ENCODE measurements around the gene GTF3C5. TPM values are rescaled to one million over a fixed set of nuclear protein-coding genes. Genes with fewer than 3 reads are reported as not detected.
"Not testable (repeated sequence)": the region's sequence is repeated elsewhere in the genome, so short reads cannot be mapped to it uniquely, and the experiment has no call there.

The GTF3C5 gene
- total RNA-seq, 1 donor from 2014 or later = 32.3 TPM

DNA sequence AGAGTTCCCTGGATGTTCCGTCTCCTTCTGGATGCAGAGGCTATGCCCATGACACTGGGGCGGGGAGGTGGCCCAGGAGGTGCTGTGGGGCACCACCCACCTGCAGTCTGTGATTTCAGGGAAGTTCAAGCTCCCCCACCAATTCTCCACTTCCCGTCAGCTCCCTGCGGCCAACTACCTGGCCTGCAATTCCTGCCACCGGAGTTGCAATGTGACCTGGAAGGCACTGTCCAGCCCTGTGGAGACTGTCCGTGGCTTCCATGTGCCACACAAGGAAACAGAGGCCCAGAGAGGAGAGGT is 35.7 kb upstream of the GTF3C5 start:
- DNase-seq (ENCODE audit: low spot score) = no peak

DNA sequence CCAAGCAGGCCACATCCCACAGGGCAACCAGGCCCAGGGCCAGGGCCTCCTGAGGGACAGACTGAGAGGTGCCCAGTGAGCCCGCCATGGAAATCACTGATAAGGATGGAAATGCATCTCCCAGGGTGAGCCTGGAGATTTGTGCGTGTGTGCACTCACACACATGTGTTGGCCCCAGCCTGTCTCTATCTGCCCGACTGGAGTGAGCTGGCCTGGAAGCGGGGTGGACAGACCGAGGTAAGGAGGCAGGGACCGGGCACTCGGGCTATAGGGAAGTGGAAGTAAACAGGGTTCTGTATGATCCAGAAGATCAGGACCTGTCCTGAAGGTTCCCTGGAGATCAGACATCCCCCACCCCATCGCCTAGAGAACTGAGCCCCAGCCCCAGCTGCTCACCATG is 34.9 kb upstream of the GTF3C5 start:
- no peak for DNase-seq (ENCODE audit: low spot score)

DNA sequence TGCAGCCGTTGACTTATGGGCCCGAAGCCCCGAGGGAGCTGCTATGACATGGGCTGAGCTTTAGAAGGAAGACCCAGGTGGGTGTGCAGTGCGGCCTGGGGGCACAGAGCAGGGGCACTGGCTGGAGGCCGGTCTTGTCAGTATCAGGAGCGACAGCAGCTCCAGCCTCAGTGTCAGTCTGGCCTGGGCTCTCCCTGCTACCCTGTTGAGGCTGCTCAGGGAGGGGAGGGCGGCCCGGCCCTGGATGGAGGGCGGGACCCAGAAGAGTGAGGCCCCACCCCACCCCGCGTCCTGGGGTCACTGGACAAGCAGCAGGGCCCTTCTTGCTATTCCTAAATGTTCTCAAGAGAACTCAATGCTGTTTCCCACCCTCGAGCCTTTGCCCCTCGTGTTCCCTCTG is 34.3 kb upstream of the GTF3C5 start:
- no peak for DNase-seq (ENCODE audit: low spot score)

DNA sequence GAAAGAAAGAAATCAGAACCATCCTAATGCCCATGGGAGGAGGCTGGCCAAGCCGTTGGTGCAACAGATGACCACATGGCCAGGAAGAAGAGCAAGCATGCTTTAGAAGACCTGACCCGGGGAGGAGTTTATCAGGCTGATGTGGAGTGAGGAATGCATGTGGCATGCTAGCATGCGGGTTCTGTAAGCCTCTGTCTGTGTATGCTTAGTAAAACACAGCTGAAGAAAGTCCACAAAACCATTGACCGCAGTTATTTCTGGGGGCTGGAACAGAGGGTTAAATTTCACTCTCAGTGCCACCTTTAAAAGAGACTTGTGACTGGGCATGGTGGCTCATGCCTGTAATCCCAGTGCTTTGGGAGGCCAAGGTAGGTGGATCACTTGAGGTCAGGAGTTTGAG is 33.2 kb upstream of the GTF3C5 start:
- DNase-seq (ENCODE audit: low spot score) = no peak

DNA sequence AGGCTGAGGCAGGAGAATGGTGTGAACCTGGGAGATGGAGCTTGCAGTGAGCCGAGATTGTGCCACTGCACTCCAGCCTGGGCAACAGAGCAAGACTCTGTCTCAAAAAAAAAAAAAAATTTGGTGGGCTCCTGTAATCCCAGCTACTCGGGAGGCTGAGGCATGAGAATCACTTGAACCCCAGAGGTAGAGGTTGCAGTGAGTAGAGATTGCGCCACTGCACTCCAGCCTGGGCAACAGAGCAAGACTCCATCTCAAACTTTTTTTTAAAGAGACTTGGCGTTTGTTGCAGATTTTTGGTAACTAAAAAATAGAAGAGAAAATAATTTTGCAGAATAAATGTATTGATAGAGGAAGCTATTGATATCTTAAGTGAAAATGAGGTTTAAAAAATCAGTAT is 32.6 kb upstream of the GTF3C5 start:
- not testable (repeated sequence) for DNase-seq (ENCODE audit: low spot score)

DNA sequence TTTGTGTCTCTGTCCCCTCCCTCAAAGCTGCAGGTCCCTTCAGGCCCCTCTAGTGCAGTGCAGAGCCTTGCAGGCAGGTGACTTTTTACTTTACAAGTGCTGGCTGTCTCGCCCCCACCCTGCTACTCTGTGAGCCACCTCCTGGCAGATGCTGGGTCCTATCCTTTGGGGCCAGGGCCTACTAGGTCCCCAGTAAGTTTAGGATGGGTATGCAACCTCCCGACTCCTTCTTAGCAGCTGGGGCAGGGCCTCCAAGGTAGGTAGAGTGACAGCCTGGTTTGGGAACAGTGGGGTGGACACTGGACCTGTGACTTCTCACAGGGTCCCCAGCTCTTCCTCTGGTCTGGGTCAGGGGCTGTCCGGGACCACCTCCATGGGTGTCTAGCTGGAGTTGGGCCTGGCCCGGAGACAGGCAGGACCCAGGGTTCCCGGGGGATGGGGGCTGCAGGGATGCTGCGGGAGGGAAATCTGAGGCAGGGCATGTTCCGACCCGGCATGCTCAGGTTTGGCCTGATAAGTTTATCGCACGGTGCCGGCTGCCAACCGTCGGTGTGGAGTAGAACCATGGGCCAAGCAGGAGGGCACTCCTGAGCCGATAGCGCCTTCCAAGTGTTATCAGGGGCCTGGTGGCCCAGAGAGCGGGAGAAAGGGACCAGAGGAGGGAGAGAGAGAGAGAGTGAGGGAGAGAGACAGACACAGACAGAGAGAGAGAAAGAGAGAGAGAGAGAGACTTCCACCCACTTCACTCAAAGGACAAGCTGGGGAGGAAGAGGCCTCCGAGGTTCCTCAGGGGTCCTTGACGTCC is 31.8 kb upstream of the GTF3C5 start:
- DNase-seq (ENCODE audit: low spot score) = no peak

DNA sequence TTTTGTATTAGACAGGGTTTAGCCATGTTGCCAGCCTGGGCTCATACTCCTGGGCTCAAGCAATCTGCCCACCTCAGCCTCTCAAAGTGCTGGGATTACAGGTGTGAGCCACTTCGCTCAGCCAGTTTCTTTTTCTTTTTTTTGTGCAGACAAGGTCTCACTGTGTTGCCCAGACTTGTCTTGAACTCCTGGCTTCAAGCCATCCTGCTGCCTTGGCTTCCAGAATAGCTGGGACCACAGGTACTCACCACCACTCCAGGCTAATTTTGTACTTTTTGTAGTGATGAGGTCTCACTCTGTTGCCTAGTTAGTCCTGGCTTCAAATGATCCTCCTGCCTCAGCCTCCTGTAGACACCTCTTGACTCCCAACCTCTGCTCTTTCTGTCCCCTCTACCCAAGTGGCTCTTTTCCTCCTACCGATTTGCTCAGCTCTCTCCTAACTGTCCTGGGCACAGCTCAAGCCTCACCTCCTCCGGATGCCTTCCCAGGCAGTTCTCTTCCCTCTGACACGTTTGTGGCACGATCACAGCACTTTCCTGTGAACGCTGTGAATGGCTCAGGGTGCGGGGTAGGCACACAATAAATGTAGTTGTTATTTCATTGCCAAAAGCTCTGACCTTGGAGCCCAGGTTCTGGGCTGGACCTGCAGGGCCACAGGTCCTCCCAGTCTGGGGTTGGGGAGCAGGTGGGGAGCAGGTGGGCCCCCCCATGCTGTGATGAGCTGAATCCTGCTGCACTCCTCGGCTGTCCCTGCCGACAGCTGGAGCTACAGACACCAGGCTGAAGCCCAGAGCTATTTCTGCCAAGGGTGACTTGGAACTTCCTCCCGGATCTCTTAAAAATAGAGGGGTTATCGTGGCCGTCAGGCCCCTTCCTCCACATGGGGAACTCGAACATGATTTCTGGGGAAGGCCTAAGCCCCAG is 28.4 kb upstream of the GTF3C5 start:
- no peak for DNase-seq (ENCODE audit: low spot score)

DNA sequence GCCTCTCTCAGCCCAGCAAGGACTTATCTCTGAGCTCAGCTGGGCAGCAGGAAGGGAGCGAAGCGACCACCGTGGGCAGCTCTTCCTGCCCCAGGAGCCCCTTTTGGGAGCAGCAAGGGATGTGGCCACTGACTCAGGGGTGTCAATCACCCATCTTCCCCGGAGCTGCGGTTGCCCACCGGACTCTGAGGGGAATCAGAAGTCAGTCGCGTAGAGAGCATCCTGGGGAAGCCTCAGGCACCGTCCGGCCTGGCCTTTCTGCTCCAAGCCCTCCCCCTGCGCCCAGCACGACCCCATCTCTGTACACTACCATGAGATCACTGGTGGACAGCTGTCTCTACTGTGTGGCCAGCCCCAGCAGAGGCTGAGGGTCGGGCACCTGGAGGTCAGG is 27.7 kb upstream of the GTF3C5 start:
- no peak for DNase-seq (ENCODE audit: low spot score)

DNA sequence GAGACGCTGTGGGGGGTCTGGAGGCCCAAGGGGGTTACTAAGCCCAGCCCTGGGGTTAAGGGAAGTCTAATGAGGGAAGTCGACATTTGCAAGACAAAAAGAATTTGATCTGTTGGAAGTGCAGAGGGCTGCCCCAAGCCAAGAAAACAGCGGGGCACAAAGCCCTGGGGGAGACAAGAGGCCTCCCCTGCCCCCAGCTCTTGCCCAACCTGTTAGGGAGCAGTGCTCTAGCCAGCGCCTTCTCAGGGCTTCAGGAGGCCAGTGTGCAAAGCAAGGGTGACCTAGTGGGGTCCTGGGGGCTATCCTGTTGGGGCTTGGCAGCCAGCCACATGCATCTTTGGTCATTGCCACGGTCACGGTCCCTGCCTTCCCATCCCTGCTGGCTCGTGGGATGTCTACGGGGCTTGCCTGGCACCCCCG is 27.1 kb upstream of the GTF3C5 start:
- no peak for DNase-seq (ENCODE audit: low spot score)

DNA sequence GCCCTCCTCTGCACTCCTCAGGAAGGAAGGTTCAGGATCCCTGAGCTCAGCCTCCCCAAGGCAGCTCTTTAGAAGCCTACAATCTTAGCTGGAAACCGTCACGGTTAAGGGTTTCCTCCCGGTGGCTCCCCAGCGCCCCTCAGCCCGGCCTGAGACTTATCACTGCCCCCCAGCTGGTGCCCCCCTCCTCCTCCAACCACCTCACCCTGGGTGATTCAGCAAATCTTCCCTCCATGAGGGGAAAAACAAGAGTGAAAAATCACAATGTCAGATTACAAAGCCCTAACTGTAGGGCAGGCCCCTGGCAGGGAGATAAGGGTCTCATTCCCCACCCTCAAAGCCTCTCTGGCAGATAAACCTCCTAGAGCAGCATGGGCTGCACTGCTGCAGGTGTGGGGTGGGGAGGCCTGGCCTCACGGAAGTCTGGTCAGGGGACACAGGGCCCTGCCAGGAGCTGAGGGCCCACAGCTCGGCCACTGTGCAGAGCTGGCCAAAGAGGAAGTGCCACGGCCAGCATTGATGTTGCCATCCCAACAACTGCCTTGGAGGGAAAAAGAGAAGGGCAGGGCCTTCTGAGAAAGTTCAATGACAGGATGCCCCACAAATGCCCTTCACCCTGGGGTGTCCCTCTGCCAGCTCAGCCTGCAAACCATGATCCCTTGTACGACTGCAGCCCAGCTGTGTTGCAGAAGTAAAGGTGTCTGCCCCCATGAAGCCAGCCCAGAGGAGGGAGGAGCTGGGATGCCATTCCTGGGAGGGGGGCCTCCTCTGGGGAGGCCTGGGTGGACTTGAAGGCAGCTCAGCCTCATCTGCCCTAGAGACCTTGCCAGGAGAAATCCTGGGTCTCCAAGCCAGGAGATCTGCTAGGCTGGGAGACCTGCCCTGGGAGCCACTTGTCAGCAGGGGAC is 26.5 kb upstream of the GTF3C5 start:
- no peak for DNase-seq (ENCODE audit: low spot score)

DNA sequence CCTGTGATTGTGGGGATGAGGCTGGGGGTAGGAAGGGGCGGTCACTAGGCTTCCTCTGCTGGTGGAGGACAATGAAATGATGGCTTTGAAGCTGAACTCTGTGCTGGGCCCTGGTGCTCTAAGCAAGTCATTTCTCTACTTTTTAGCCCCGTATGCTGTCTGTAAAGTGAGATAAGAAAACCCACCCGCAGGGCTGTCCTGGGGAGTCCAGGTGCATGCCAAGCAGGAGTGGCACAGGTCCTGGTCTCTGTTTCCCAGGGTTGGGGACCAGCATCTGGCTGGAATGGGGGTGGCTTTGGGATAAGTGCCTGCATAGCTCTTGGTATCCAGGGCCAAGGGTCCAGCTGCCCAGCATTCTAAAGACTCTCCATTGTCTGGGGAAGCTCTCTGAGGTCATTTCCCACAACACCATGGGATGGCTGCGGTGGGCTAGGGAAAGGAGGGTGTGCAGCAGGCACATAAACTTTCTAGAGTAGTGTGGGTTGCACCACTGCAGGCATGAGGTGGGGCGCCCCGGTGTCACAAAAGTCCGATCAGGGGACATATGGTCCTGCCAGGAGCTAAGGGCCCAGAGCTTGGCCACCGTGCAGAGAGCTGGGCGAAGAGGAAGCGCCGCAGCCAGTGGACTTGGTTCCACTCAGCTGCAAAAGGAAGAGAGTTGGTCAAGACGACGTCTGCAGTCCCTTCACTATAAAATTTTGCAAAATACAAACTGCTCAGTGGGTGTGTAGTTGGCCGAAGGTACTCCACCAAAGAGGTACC is 25.6 kb upstream of the GTF3C5 start:
- no peak for DNase-seq (ENCODE audit: low spot score)

DNA sequence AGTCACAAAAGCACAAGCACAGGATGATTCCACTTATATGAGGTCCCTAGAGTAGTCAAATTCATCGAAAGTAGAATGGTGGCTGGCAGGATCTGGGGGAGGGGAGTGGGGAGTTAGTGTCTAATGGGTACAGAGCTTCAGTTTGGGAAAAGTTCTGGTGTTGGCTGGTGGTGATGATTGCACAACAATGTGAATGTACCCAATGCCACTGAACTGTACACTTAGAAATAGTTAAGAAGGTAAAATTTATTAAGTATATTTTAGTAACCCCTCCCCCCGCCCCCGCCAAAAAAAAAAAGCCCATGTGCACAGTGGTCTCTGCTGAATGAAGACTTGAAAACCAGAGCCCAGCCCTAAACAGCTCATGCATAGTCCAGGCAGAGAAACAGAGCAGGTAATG is 24.8 kb upstream of the GTF3C5 start:
- no peak for DNase-seq (ENCODE audit: low spot score)

DNA sequence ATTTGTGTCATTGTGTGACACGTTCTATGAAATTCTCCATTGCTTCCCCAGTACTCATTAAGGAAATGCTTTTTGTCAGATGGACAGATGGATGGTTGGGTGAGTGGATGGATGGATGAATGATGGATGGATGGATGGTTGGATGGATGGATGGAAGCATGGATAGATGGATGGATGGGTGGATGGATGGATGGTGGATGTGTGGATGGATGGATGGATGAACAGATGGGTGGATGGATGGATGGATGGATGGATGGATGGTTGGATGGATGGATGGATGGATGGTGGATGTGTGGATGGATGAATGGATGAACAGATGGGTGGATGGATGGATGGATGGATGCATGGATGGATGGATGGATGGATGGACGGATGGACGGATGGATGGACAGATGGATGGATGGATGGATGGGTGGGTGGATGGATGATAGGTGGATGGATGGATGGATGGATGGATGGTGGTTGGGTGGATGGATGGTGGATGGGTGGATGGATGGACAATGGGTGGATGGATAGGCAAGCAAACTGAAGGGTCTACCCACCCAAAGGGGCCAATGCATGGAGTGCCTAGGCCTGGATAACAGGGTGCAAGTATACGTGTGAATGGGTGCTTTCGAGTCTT is 24.0 kb upstream of the GTF3C5 start:
- DNase-seq (ENCODE audit: low spot score) = no peak

DNA sequence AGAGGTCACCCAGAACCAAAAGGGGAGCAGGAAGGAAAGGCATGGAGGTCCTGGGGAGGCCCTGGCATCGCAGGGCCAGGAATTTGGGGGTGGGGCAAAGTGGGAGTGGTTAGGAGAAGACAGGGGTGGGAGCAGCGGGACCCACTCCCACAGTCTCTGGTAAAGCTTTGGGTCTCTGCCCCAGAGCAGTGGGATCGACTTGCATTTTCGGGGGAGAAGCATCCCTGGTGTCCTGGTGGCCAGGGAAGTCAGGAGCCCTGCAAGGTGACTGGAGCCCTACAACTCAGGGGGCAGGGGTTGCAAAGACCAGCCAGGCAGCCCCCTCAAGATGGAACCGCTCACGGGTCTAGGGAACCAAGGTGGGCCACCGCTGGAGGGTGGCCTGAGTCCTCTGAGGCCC is 22.4 kb upstream of the GTF3C5 start:
- DNase-seq (ENCODE audit: low spot score) = no peak

DNA sequence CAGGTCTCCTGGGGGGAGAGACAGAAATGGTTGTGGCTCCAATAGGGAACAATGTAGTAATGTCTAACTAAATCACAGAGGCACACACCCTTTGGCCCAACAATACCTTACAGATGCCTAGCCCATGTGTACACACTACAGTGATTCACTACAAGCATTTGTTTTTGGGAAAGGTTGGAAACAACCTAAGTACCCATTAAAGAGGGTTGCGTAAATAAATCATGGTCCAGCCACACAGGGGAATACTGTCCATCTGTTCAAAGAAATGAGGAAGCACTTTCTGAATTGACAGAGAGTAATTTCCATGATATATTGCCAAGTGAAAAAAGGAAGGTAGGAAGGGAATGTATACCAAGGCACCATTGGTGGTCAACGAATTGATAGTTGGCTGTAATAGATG is 22.0 kb upstream of the GTF3C5 start:
- DNase-seq (ENCODE audit: low spot score) = no peak

DNA sequence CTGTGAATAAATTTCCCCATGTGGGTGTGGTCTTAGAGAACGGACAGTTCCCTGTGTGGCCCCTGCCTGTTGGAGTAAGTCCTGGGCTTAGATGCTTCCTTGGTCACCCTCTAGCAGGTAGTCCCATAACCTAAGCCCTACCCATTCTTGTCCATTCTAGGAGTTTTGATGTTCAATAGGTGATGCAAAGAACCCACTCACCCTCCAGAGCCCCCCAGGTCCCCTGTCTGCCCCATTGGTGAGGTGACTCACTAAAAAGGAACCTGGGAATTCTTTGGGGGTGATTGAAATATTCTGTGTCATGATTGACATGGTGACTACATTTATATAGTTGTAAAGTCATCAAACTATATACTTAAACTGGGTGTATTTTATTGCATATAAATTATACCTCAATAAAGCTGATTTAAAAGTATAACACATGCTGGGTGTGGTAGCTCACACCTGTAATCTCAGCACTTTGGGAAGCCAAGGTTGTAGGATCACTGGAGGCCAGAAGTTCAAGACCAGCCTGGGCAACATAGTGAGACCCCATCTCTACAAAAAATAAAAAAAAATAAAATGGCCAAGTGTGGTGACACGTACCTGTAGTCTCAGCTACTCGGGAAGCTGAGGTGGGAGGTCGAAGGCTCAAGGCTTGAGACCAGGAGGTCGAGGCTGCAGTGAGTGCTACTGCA is 20.8 kb upstream of the GTF3C5 start:
- DNase-seq (ENCODE audit: low spot score) = no peak

DNA sequence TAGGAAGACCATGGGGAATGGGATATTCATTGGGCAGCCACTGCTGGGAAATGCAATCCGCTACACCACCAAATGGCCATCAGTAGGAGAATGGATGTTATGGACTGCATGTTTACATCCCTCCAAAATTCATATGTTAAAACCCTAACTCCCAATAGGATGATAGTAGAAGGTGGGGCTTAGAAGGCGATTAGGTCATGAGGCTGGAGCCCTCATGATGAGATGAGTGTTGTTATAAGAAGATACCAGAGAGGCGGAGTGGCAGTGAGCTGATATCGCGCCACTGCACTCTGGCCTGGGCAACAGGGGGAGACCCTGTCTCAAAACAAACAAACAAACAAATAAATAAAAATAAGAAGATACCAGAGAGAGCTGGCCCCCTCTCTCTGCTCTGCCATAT is 16.1 kb upstream of the GTF3C5 start:
- DNase-seq (ENCODE audit: low spot score) = no peak

DNA sequence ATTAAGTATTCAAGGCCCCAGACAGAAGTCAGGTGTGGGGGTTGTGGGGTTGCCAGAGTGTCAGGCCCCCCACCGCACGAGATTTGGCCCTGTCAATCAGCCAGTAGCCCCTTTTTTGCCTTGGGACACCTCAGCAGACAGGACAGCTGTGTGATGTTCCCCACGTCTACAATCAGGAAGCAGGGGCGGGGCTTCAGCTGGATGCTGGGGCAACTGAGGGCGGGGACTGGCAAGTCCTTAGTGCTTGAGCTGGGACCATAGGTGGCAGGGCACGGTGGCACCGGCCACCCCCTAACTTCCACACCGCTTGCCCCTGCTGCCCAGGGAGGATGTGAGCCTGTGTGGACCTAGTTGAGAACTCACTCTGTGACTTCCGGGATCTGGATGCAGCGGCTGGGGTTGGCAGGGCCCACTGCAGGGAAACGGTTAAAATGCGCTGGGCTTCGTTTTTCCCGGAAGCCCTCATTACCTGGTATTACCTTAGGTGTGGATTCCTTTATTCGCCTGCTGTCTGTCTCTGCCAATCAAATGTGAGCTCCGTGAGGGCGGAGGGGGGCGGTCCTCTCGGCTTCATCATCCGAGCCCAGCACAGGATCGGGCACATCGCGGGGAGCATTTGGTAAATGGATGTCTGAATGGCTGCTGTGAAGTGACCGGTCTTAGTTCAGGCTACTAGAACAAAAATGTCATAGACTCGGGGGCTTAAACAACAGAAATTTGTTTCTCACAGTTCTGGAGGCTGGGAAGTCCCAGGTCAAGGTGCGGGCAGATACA is 7.5 kb upstream of the GTF3C5 start:
- no peak for DNase-seq (ENCODE audit: low spot score)

DNA sequence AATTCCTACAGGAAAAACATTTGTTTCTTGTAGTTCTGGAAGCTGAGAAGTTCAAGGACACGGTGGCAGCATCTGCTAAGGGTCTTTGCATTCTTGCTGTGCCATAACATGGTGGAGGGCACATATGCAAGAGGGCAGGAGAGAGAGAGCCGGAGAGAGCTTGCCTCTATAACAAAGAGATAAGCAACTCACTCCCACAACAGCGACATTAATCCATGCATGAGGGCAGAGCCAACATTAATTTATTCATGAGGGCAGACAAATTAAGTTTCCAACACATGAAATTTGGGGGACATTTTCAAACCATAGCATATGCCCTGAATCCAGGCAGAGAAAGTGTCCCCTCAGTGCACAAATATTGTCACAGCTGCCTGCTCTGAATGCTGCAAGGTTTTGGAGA is 4.4 kb upstream of the GTF3C5 start:
- no peak for DNase-seq (ENCODE audit: low spot score)
